Left lung (tissue), 10 donors: ENCODE data around the gene CDKN1B. TPM values are rescaled to one million over a fixed set of nuclear protein-coding genes. Genes with fewer than 3 reads are reported as not detected.
A peak's percentile ranks its signal among the peaks of the same experiment; 100 is the strongest.

ENCODE experiments used
- ATAC-seq: fragments of 200-7000 bp; cut with Tn5 transposase; one replicate; pipeline ENCODE4 v1.9.1; 2020; ENCODE audit warnings: moderate library complexity
- DNase-seq, 4 donors: peaks; one replicate each; pipeline ENCODE4 v3.0.0-alpha.2; 2013 to 2020
- H3K27ac ChIP-seq, 2 donors: fragments of 200-600 bp; sonication (generic) in 1 of 2; one replicate each; pipeline versions ENCODE4 v1.5.0 to v1.8.0; 2020 to 2021
- H3K27me3 ChIP-seq, 2 donors: fragments of 200-600 bp; sonication (generic) in 1 of 2; one replicate each; pipeline versions ENCODE4 v1.5.0 to v1.8.0; 2020 to 2021
- H3K36me3 ChIP-seq, 2 donors: fragments of 200-600 bp; sonication (generic) in 1 of 2; one replicate each; pipeline versions ENCODE4 v1.5.0 to v1.8.0; 2020 to 2021
- H3K4me1 ChIP-seq, 2 donors: fragments of 200-600 bp; one replicate each; pipeline ENCODE4 v1.8.0; 2021
- H3K4me3 ChIP-seq, 2 donors: fragments of 200-600 bp; sonication (generic) in 1 of 2; one replicate each; pipeline versions ENCODE4 v1.5.0 to v1.8.0; 2020 to 2021; ENCODE audit warnings: mild to moderate bottlenecking in 1 of 2
- H3K9me3 ChIP-seq, 2 donors: fragments of 200-600 bp; sonication (generic) in 1 of 2; one replicate each; pipeline versions ENCODE4 v1.5.0 to v1.8.0; 2020 to 2021
- intact Hi-C, 2 donors: fragments of 100-400 bp; cut with DNase I; formaldehyde crosslinking; loops; one replicate each; pipeline versions ENCODE4 v1.11.2 to v1.14.2; 2022
- polyA plus RNA-seq, 6 donors: library from polyadenylated mRNA; unstranded; fragments of 120-200 nt; gene quantifications; one replicate each; pipeline ENCODE4 v1.2.1, GENCODE V29; 2013; ENCODE audit not compliant: insufficient read length in 6 of 6
- total RNA-seq, 2 donors: library from RNA; stranded (reverse); fragmentation: NEBNext Ultra II Directional; extraction: Animal tissue kit (Norgen Biotek cat#: 25700); gene quantifications; one replicate each; pipeline ENCODE4 v1.2.1, GENCODE V29; 2021
- TF ChIP-seq, protein P1 (sequence below), 2 donors: fragments of 200-600 bp; sonication (generic) in 1 of 2; IDR thresholded peaks; one replicate each; pipeline versions ENCODE4 v1.5.0 to v1.8.0; 2021; ENCODE audit warnings: antibody characterized with exemption in 2 of 2
- donor health status: DM: no; HTN: yes; CAD: no.
- donor health status: DM: no; HTN: no; CAD: no.

CDKN1B gene
- total and polyA plus RNA-seq, 8 donors, result 36.8 to 73.6 (median 65.8) TPM

DNA sequence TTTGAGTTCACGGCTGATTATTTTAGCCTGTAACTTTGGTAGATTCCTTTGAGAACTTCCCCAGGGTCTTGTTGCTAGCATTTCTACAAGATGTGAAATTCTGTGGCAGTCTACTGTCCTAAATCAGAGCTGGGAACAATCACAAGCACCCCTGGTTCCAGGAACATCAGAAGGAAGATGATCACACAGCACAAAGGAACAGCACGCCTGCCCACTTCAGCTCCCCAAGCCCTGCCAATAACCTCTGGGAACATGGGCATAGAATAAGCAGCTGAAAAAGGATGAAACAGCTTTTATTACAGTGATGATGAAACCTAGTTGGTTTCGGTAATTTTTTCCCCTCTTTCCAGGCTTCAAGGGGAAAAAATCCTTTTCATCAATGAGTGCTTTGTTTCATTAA is 33.4 kb upstream of the CDKN1B start:
- Histone ChIP-seq H3K9me3 (no peaks in the 10 kb centered on the region), H3K4me3 (no peak overlapping the region), H3K4me1 (no peaks in the 10 kb centered on the region), H3K27ac (no peak overlapping the region), H3K36me3 (no peaks in the 10 kb centered on the region), H3K27me3 (no peaks in the 10 kb centered on the region)
- ATAC-seq, result no peak
- TF ChIP-seq, protein P1, sequence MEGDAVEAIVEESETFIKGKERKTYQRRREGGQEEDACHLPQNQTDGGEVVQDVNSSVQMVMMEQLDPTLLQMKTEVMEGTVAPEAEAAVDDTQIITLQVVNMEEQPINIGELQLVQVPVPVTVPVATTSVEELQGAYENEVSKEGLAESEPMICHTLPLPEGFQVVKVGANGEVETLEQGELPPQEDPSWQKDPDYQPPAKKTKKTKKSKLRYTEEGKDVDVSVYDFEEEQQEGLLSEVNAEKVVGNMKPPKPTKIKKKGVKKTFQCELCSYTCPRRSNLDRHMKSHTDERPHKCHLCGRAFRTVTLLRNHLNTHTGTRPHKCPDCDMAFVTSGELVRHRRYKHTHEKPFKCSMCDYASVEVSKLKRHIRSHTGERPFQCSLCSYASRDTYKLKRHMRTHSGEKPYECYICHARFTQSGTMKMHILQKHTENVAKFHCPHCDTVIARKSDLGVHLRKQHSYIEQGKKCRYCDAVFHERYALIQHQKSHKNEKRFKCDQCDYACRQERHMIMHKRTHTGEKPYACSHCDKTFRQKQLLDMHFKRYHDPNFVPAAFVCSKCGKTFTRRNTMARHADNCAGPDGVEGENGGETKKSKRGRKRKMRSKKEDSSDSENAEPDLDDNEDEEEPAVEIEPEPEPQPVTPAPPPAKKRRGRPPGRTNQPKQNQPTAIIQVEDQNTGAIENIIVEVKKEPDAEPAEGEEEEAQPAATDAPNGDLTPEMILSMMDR (IDR thresholded peaks at IDR 0.05), result no peak
- intact Hi-C loops, result no loop called here
- no peak for DNase-seq

DNA sequence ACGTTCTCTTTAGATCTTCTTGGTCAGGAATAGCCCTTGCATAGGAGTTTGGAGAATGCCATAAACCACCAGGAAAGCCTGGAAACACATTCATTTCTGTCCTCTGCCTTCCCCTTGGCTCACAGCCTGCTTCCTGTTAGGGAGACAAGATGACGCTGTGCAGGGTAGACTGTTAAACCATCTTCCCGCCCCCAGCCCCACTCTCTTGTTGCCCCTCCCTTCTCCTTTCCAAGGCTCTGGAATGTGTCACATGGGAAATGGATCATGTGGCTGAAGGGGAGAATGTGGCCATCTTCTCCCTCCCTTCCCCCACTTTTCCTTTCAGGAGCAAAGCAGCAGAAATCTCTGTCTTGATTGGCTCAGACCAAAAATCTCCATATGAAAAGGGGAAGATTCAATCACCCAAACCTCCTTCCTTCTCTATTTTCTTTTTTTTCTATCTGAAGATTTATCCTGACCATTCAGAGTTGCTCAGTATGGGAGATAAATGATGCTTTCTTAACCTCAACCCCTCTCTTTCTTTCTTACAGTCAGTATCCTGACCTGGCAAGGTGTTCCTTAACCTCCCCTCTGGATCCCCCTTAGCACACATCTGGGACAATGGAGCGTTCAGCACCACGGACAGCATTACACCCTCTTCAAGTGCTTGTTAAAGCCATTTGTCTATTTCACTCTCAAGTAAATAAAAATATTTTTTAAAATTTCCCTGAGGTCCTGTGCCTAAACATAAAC is 32.6 kb upstream of the CDKN1B start:
- H3K4me3 ChIP-seq, result no peak overlapping the region
- no peak overlapping the region for H3K27ac ChIP-seq
- TF ChIP-seq, protein P1 (IDR thresholded peaks at IDR 0.05), result no peak
- peak; percentile 54 for ATAC-seq
- no peaks in the 10 kb centered on the region for H3K9me3 ChIP-seq
- intact Hi-C loops, result no loop called here
- H3K4me1 ChIP-seq, result no peaks in the 10 kb centered on the region
- no peaks in the 10 kb centered on the region for H3K36me3 ChIP-seq
- no peaks in the 10 kb centered on the region for H3K27me3 ChIP-seq
- peak in 2 of 4 donors; percentile 33 to 57 for DNase-seq

DNA sequence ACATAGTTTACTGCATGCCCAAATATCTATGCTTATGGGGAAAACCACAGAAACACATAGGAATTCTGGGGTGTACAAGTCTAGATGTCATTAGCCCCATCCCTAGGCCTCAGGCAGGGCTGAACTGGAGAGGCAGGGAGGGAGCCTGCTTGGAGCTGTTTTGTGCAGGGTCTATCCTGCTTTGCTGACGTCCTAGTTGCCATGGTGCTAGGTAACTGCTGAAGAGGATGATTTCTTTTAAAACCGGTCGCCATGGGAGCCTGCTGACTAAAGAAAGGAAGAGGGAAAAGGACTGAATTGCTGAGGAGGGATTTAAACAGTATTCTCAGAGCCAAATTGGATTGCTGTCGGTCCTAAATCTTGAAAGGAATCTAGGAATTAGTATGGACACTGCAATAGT is 31.9 kb upstream of the CDKN1B start:
- Histone ChIP-seq H3K36me3 (no peaks in the 10 kb centered on the region), H3K4me3 (no peak overlapping the region), H3K27ac (no peak overlapping the region), H3K4me1 (no peaks in the 10 kb centered on the region), H3K27me3 (no peaks in the 10 kb centered on the region), H3K9me3 (no peaks in the 10 kb centered on the region)
- TF ChIP-seq, protein P1 (IDR thresholded peaks at IDR 0.05), result no peak
- no peak for DNase-seq
- intact Hi-C loops, result no loop called here
- no peak for ATAC-seq

DNA sequence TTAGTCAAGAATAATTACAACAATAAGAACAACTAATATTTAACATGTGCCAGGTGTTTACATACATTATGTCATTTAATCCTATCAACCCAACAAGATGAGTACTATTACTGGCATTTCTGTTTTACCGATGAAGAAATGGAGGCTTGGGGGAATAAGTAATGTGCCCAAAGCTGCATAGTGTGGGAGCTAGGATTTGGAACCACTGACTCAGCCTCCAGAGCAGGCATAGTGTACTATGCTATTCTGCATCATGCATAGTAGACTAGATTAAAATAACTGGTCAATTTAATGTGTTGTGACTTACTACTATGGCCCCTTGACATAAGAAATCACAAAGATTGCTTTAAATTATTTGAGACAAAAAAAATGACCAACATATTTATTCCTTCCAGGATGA is 30.7 kb upstream of the CDKN1B start:
- H3K36me3 ChIP-seq, result no peaks in the 10 kb centered on the region
- TF ChIP-seq, protein P1 (IDR thresholded peaks at IDR 0.05), result no peak
- intact Hi-C loops, result no loop called here
- ATAC-seq (no peak), DNase-seq (no peak)
- H3K9me3 ChIP-seq, result no peaks in the 10 kb centered on the region
- H3K27me3 ChIP-seq, result no peaks in the 10 kb centered on the region
- no peak overlapping the region for H3K27ac ChIP-seq
- H3K4me1 ChIP-seq, result no peaks in the 10 kb centered on the region
- no peak overlapping the region for H3K4me3 ChIP-seq

DNA sequence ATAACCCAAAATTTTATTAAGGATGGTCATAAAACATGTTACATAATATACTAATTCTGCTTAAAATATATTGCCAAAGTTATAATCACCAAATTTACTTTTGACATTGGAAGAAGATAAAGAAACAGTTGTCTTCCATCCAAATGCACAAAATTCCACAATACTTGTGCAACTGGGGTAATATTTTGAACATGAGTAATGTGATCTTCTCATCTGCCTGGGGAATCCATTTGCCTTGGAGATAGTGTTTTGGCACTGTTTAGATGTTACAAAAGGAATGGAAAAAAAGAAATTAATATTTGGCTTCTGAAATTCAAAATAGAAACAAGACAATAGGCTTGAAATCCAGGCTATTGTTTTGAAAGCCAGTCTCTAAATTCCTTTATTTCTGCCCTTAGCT is 30.2 kb upstream of the CDKN1B start:
- no peaks in the 10 kb centered on the region for H3K4me1 ChIP-seq
- no peaks in the 10 kb centered on the region for H3K36me3 ChIP-seq
- no peak overlapping the region for H3K4me3 ChIP-seq
- DNase-seq, result no peak
- intact Hi-C loops, result no loop called here
- no peaks in the 10 kb centered on the region for H3K27me3 ChIP-seq
- no peaks in the 10 kb centered on the region for H3K9me3 ChIP-seq
- TF ChIP-seq, protein P1 (IDR thresholded peaks at IDR 0.05), result no peak
- no peak for ATAC-seq
- H3K27ac ChIP-seq, result no peak overlapping the region
